H9 (cell line): ENCODE data around the gene YEATS4. TPM values are rescaled to one million over a fixed set of nuclear protein-coding genes. Genes with fewer than 3 reads are reported as not detected.

Experiments used
- DNase-seq: peaks from one replicate; pipeline ENCODE4 v3.0.0-alpha.2; 2017
- H2AFZ ChIP-seq: one replicate; pipeline ENCODE4 v1.6.1; 2013; ENCODE audit warnings: mild to moderate bottlenecking, low read length, control low read depth, moderate library complexity
- H2AK5ac ChIP-seq: 2 replicates; pipeline ENCODE4 v1.6.1; 2013; ENCODE audit warnings: low read length, control low read depth, mixed read lengths; ENCODE audit not compliant: insufficient read length
- H2BK120ac ChIP-seq: one replicate; pipeline ENCODE4 v1.6.1; 2013; ENCODE audit warnings: low read depth, mild to moderate bottlenecking, low read length, control low read depth, inconsistent platforms; ENCODE audit not compliant: poor library complexity, severe bottlenecking
- H2BK12ac ChIP-seq: 2 replicates; pipeline ENCODE4 v1.6.1; 2013; ENCODE audit warnings: low read length, control low read depth, mixed read lengths, low read depth; ENCODE audit not compliant: insufficient read length
- H2BK15ac ChIP-seq: 2 replicates; pipeline ENCODE4 v1.6.1; 2013; ENCODE audit warnings: low read depth, low read length, control low read depth
- H2BK20ac ChIP-seq: one replicate; pipeline ENCODE4 v1.6.1; 2013; ENCODE audit warnings: low read depth, mild to moderate bottlenecking, low read length, control low read depth, inconsistent platforms; ENCODE audit not compliant: poor library complexity, severe bottlenecking
- H2BK5ac ChIP-seq: 2 replicates; pipeline ENCODE4 v1.6.1; 2013; ENCODE audit warnings: low read length, control low read depth, mixed read lengths; ENCODE audit not compliant: insufficient read length
- H3K14ac ChIP-seq: 2 replicates; pipeline ENCODE4 v1.6.1; 2013; ENCODE audit warnings: low read length, control low read depth; ENCODE audit not compliant: insufficient read depth
- H3K18ac ChIP-seq: 2 replicates; pipeline ENCODE4 v1.6.1; 2013; ENCODE audit warnings: low read depth, mild to moderate bottlenecking, mixed read lengths, low read length, control low read depth; ENCODE audit not compliant: insufficient read length
- H3K23ac ChIP-seq: 2 replicates; pipeline ENCODE4 v1.6.1; 2013; ENCODE audit warnings: low read length, control low read depth, mixed read lengths, low read depth; ENCODE audit not compliant: insufficient read length
- H3K23me2 ChIP-seq: 2 replicates; pipeline ENCODE4 v1.6.1; 2013; ENCODE audit warnings: low read depth, mild to moderate bottlenecking, mixed read lengths, low read length, control low read depth; ENCODE audit not compliant: insufficient read length, poor library complexity, severe bottlenecking
- H3K27ac ChIP-seq: 2 replicates; pipeline ENCODE4 v1.5.1; 2013; ENCODE audit warnings: low read length, control low read depth, mixed read lengths, low read depth; ENCODE audit not compliant: insufficient read length
- H3K27me3 ChIP-seq: 2 replicates; pipeline ENCODE4 v1.6.1; 2013; ENCODE audit warnings: low read length, control low read depth, inconsistent platforms; ENCODE audit not compliant: insufficient read depth
- H3K4ac ChIP-seq: 2 replicates; pipeline ENCODE4 v1.6.1; 2013; ENCODE audit warnings: low read depth, mild to moderate bottlenecking, control low read depth, inconsistent platforms, low read length, moderate library complexity
- H3K4me1 ChIP-seq: 2 replicates; pipeline ENCODE4 v1.6.1; 2013; ENCODE audit warnings: low read length, control low read depth, inconsistent platforms; ENCODE audit not compliant: insufficient read depth
- H3K4me2 ChIP-seq: 2 replicates; pipeline ENCODE4 v1.6.1; 2013; ENCODE audit warnings: low read length, control low read depth, mixed read lengths; ENCODE audit not compliant: insufficient read length, insufficient read depth
- H3K56ac ChIP-seq: 2 replicates; pipeline ENCODE4 v1.6.1; 2013; ENCODE audit warnings: low read depth, mild to moderate bottlenecking, mixed read lengths, low read length, control low read depth; ENCODE audit not compliant: insufficient read length
- H3K79me1 ChIP-seq: 2 replicates; pipeline ENCODE4 v1.6.1; 2013; ENCODE audit warnings: low read depth, mild to moderate bottlenecking, moderate library complexity, low read length, control low read depth, inconsistent platforms; ENCODE audit not compliant: insufficient read depth, poor library complexity, severe bottlenecking
- H3K79me2 ChIP-seq: 2 replicates; pipeline ENCODE4 v1.6.1; 2013; ENCODE audit warnings: low read length, control low read depth, inconsistent platforms; ENCODE audit not compliant: insufficient read depth
- H3K9ac ChIP-seq: 2 replicates; pipeline ENCODE4 v1.6.1; 2013; ENCODE audit warnings: low read length, control low read depth, mixed read lengths; ENCODE audit not compliant: insufficient read length; ENCODE audit errors: extremely low read depth
- H3K9me3 ChIP-seq: one replicate; pipeline ENCODE4 v1.6.1; 2013; ENCODE audit warnings: low read depth, low read length, inconsistent platforms; ENCODE audit not compliant: control insufficient read depth
- H3T11ph ChIP-seq: one replicate; pipeline ENCODE4 v1.6.1; 2013; ENCODE audit warnings: mild to moderate bottlenecking, low read length, control low read depth, inconsistent platforms
- H4K20me1 ChIP-seq: one replicate; pipeline ENCODE4 v1.6.1; 2013; ENCODE audit not compliant: control insufficient read depth, insufficient read length, insufficient read depth
- H4K5ac ChIP-seq: 2 replicates; pipeline ENCODE4 v1.6.1; 2013; ENCODE audit warnings: low read depth, mild to moderate bottlenecking, mixed read lengths, low read length, control low read depth; ENCODE audit not compliant: insufficient read length
- H4K8ac ChIP-seq: replicated peaks from 2 replicates; pipeline ENCODE4 v1.6.1; 2013; ENCODE audit warnings: low read length, control low read depth, mixed read lengths, low read depth; ENCODE audit not compliant: insufficient read length
- H4K91ac ChIP-seq: 2 replicates; pipeline ENCODE4 v1.6.1; 2013; ENCODE audit warnings: low read depth, mild to moderate bottlenecking, moderate library complexity, mixed read lengths, low read length, control low read depth; ENCODE audit not compliant: insufficient read length
- H3K27ac Mint-ChIP-seq, 3 experiments: 2 replicates in 2 of 3; 3 replicates in 1 of 3; pipeline ENCODE4 v1.8.0; 2020 to 2021; ENCODE audit warnings: mixed read lengths in 3 of 3, mild to moderate bottlenecking in 1 of 3, moderate library complexity in 1 of 3
- H3K27me3 Mint-ChIP-seq: 2 replicates; pipeline ENCODE4 v1.8.0; 2021; ENCODE audit warnings: low read depth, mild to moderate bottlenecking, moderate library complexity, mixed read lengths
- H3K36me3 Mint-ChIP-seq, 3 experiments: 2 replicates in 2 of 3; 3 replicates in 1 of 3; pipeline ENCODE4 v1.8.0; 2020 to 2021; ENCODE audit warnings: low read depth in 3 of 3, mixed read lengths in 3 of 3; ENCODE audit not compliant: insufficient read depth in 1 of 3
- H3K4me1 Mint-ChIP-seq, 2 experiments: 2 replicates each; pipeline ENCODE4 v1.8.0; 2020; ENCODE audit warnings: mixed read lengths in 2 of 2
- H3K4me3 Mint-ChIP-seq, 2 experiments: 2 replicates in 1 of 2; 3 replicates in 1 of 2; pipeline ENCODE4 v1.8.0; 2020 to 2021; ENCODE audit warnings: mild to moderate bottlenecking in 2 of 2, mixed read lengths in 2 of 2, moderate library complexity in 1 of 2
- H3K9me3 Mint-ChIP-seq, 2 experiments: 2 replicates in 1 of 2; 3 replicates in 1 of 2; pipeline ENCODE4 v1.8.0; 2020; ENCODE audit warnings: mild to moderate bottlenecking in 2 of 2, mixed read lengths in 2 of 2, moderate library complexity in 1 of 2
- WGBS: extraction: QIAGEN DNeasy Blood & Tissue Kit; methylation state at CpG from one replicate; pipeline ENCODE4 v1.1.7; 2013; ENCODE audit warnings: missing lambda C conversion rate, low lambda C conversion rate, mixed read lengths; ENCODE audit not compliant: insufficient read length; ENCODE audit errors: extremely low coverage; 5-methylcytosine and 5-hydroxymethylcytosine counted together
- total RNA-seq: library from RNA; stranded (reverse); gene quantifications from 2 replicates; pipeline ENCODE4 v1.2.1, GENCODE V29; 2021
- TF ChIP-seq, protein P1 (sequence below): fragments of 200-600 bp; sonication (generic); conservative IDR thresholded peaks from 3 replicates; pipeline ENCODE4 v1.8.0; 2021; ENCODE audit warnings: antibody characterized with exemption, mild to moderate bottlenecking

The YEATS4 gene
- total RNA-seq, 1 experiment from 2014 or later: 35.6 TPM

DNA sequence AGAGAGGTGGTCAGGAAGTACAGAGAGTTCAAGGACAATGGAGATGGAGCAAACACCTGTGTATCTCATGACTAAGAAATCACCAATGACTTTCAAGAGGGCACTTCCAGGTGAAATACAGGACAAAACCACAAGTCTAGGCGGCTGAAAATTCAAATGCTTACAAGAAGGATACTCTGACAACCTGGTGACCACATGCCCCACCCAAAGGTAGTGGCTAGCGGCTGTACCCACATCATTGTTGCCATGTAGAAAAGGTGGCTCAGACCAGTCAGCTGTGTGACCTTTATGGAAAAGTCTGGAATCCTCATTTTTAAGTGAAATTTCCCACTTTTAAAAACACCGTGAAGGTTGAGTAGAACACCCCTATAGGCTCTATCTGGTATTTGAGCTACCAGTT, 62.0 kb downstream of the YEATS4 start:
- Histone ChIP-seq H4K8ac (no peak overlapping the region), H3K79me1 (no peaks in the 10 kb centered on the region), H3K23me2 (no peaks in the 10 kb centered on the region), H3K27ac (no peak overlapping the region), H4K91ac (no peak overlapping the region), H2BK120ac (no peak overlapping the region), H2BK15ac (no peak overlapping the region), H3K9ac (no peak overlapping the region), H4K5ac (no peak overlapping the region), H2AK5ac (no peak overlapping the region), H2AFZ (no peak overlapping the region), H2BK5ac (no peak overlapping the region), H3K23ac (no peak overlapping the region), H3K56ac (no peak overlapping the region), H2BK12ac (no peak overlapping the region), H3K4me2 (no peak overlapping the region), H2BK20ac (no peak overlapping the region), H3T11ph (no peak overlapping the region), H3K4ac (no peak overlapping the region), H3K9me3 (no peaks in the 10 kb centered on the region), H3K18ac (no peak overlapping the region), H3K79me2 (no peaks in the 10 kb centered on the region), H3K14ac (no peak overlapping the region), H4K20me1 (no peaks in the 10 kb centered on the region), H3K4me1 (no peaks in the 10 kb centered on the region; the same call in 1 of the 2 replicates), H3K27me3 (no peaks in the 10 kb centered on the region)
- TF ChIP-seq, protein P1, sequence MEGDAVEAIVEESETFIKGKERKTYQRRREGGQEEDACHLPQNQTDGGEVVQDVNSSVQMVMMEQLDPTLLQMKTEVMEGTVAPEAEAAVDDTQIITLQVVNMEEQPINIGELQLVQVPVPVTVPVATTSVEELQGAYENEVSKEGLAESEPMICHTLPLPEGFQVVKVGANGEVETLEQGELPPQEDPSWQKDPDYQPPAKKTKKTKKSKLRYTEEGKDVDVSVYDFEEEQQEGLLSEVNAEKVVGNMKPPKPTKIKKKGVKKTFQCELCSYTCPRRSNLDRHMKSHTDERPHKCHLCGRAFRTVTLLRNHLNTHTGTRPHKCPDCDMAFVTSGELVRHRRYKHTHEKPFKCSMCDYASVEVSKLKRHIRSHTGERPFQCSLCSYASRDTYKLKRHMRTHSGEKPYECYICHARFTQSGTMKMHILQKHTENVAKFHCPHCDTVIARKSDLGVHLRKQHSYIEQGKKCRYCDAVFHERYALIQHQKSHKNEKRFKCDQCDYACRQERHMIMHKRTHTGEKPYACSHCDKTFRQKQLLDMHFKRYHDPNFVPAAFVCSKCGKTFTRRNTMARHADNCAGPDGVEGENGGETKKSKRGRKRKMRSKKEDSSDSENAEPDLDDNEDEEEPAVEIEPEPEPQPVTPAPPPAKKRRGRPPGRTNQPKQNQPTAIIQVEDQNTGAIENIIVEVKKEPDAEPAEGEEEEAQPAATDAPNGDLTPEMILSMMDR: no peak
- Mint-ChIP-seq H3K4me3 (no peak overlapping the region), H3K36me3 (no peaks in the 10 kb centered on the region), H3K27me3 (no peaks in the 10 kb centered on the region), H3K27ac (no peak overlapping the region), H3K4me1 (peaks cover under 1 to 3% of the 10 kb centered on the region in 2 experiments), H3K9me3 (no peaks in the 10 kb centered on the region)
- WGBS: no CpG with 5 or more reads among the region's 3 CpGs
- no peak for DNase-seq
